ENCODE measurements around the gene APOA4. TPM values are rescaled to one million over a fixed set of nuclear protein-coding genes. Genes with fewer than 3 reads are reported as not detected.

The APOA4 gene
- total and polyA plus RNA-seq, 2 experiments from 2014 or later, result not detected

- no peak overlapping the region for H3K4me2 ChIP-seq
- no peaks in the 10 kb centered on the region for H3K79me2 ChIP-seq (replicated peaks; ENCODE audit: insufficient read depth)
- no peaks in the 10 kb centered on the region; the same call in 2 of the 3 replicates for H3K4me1 Mint-ChIP-seq
- no peaks in the 10 kb centered on the region for H3K9me3 Mint-ChIP-seq
- H3K27ac ChIP-seq (ENCODE audit: low read depth), result no peak overlapping the region
- no peak overlapping the region for H3K4me3 ChIP-seq
- DNase-seq (ENCODE audit: low spot score) (no peak), ATAC-seq (no peak)
- H3K36me3 ChIP-seq (ENCODE audit: insufficient read depth), result peaks cover 3% of the 10 kb centered on the region; the same call in 1 of the 2 replicates
- no peaks in the 10 kb centered on the region for H3F3A ChIP-seq (replicated peaks; ENCODE audit: low read depth)
- no peak overlapping the region for H3K4me3 Mint-ChIP-seq
- no peaks in the 10 kb centered on the region for H3K4me1 ChIP-seq (ENCODE audit: insufficient read depth)
- H3K9me2 ChIP-seq (ENCODE audit: insufficient read depth), result no peaks in the 10 kb centered on the region
- H3K27me3 Mint-ChIP-seq (ENCODE audit: insufficient read depth, low read depth, poor library complexity), result peaks cover 2% of the 10 kb centered on the region
- peaks cover 22% of the 10 kb centered on the region for H3K36me3 Mint-ChIP-seq (ENCODE audit: low read depth)
- H4K20me1 ChIP-seq (replicated peaks; ENCODE audit: insufficient read depth), result no peaks in the 10 kb centered on the region; the same call in 1 of the 2 replicates
- no peaks in the 10 kb centered on the region for H3K27me3 ChIP-seq (ENCODE audit: insufficient read depth)
- no peak overlapping the region for H3K27ac Mint-ChIP-seq
- TF ChIP-seq ZNF331 (CRISPR knock-in tag; IDR thresholded peaks at IDR 0.05; ENCODE audit: low read depth) (no peak), EZH2 (IDR thresholded peaks at IDR 0.05; ENCODE audit: low read depth, unreplicated experiment) (no peak), REST (IDR thresholded peaks at IDR 0.05; ENCODE audit: unreplicated experiment) (no peak), CREB1 (CRISPR knock-in tag; IDR thresholded peaks at IDR 0.05; ENCODE audit: low read depth) (no peak), NANOG (IDR thresholded peaks at IDR 0.05; ENCODE audit: borderline replicate concordance) (no peak), EZH2phosphoT487 (IDR thresholded peaks at IDR 0.05; ENCODE audit: unreplicated experiment) (no peak), POLR2AphosphoS5 (IDR thresholded peaks at IDR 0.05; ENCODE audit: low read depth) (no peak), ZNF462 (CRISPR knock-in tag; IDR thresholded peaks at IDR 0.05) (no peak), JUNB (IDR thresholded peaks at IDR 0.05; ENCODE audit: unreplicated experiment) (no peak), ZNF114 (CRISPR knock-in tag; IDR thresholded peaks at IDR 0.05) (no peak), STAT1 (IDR thresholded peaks at IDR 0.05; ENCODE audit: unreplicated experiment) (no peak)
- TF ChIP-seq, protein P1, sequence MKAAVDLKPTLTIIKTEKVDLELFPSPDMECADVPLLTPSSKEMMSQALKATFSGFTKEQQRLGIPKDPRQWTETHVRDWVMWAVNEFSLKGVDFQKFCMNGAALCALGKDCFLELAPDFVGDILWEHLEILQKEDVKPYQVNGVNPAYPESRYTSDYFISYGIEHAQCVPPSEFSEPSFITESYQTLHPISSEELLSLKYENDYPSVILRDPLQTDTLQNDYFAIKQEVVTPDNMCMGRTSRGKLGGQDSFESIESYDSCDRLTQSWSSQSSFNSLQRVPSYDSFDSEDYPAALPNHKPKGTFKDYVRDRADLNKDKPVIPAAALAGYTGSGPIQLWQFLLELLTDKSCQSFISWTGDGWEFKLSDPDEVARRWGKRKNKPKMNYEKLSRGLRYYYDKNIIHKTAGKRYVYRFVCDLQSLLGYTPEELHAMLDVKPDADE (IDR thresholded peaks at IDR 0.05), result no peak
- TF ChIP-seq, protein P2, sequence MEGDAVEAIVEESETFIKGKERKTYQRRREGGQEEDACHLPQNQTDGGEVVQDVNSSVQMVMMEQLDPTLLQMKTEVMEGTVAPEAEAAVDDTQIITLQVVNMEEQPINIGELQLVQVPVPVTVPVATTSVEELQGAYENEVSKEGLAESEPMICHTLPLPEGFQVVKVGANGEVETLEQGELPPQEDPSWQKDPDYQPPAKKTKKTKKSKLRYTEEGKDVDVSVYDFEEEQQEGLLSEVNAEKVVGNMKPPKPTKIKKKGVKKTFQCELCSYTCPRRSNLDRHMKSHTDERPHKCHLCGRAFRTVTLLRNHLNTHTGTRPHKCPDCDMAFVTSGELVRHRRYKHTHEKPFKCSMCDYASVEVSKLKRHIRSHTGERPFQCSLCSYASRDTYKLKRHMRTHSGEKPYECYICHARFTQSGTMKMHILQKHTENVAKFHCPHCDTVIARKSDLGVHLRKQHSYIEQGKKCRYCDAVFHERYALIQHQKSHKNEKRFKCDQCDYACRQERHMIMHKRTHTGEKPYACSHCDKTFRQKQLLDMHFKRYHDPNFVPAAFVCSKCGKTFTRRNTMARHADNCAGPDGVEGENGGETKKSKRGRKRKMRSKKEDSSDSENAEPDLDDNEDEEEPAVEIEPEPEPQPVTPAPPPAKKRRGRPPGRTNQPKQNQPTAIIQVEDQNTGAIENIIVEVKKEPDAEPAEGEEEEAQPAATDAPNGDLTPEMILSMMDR (conservative IDR thresholded peaks at IDR 0.05; ENCODE audit: low read depth in 2 of 2), result no peak
- no peak overlapping the region for H2AFZ ChIP-seq
Observed at GRCh38 chr11:116849486-116849885, 26.4 kb upstream of the APOA4 start.
